Sigmoid colon (tissue), 7 donors: ENCODE results near the gene ZNF205. TPM values are rescaled to one million over a fixed set of nuclear protein-coding genes. Genes with fewer than 3 reads are reported as not detected.
"Not testable (repeated sequence)": the region's sequence is repeated elsewhere in the genome, so short reads cannot be mapped to it uniquely, and the experiment has no call there.

Experiments used
- DNase-seq: peaks from one replicate; pipeline ENCODE4 v3.0.0-alpha.2; 2019
- H3K27ac ChIP-seq, 4 donors: fragments of 200-600 bp; sonication (generic); one replicate each; pipeline ENCODE4 v1.5.1; 2016 to 2019; ENCODE audit warnings: mild to moderate bottlenecking in 1 of 4
- H3K27me3 ChIP-seq, 3 donors: fragments of 200-600 bp; sonication (generic); one replicate each; pipeline ENCODE4 v1.5.1; 2019; ENCODE audit warnings: mild to moderate bottlenecking in 1 of 3
- H3K36me3 ChIP-seq, 4 donors: fragments of 200-600 bp; sonication (generic); one replicate each; pipeline ENCODE4 v1.5.1; 2016 to 2019
- H3K4me1 ChIP-seq, 4 donors: fragments of 200-600 bp; sonication (generic); one replicate each; pipeline ENCODE4 v1.5.1; 2017 to 2019
- H3K4me3 ChIP-seq, 4 donors: fragments of 200-600 bp; sonication (generic); one replicate each; pipeline ENCODE4 v1.5.1; 2017 to 2019; ENCODE audit warnings: mild to moderate bottlenecking in 2 of 4, moderate library complexity in 1 of 4
- H3K9me3 ChIP-seq, 4 donors: fragments of 200-600 bp in 3 of 4; sonication (generic) in 3 of 4; one replicate each; pipeline versions ENCODE4 v1.5.1 to v1.6.1; 2013 to 2019
- EP300 ChIP-seq, 4 donors: sonication (generic); formaldehyde crosslinking; IDR thresholded peaks; one replicate each; pipeline ENCODE4 v1.6.1; 2017; ENCODE audit warnings: antibody characterized with exemption in 4 of 4
- POLR2A ChIP-seq, 2 donors: fragments of 450-650 bp; IDR thresholded peaks; one replicate each; pipeline ENCODE4 v1.6.1; 2016; ENCODE audit warnings: antibody characterized with exemption in 2 of 2, mild to moderate bottlenecking in 2 of 2, moderate library complexity in 2 of 2
- POLR2AphosphoS5 ChIP-seq, 4 donors: sonication (generic); formaldehyde crosslinking; IDR thresholded peaks; one replicate each; pipeline ENCODE4 v1.6.1; 2017; ENCODE audit warnings: antibody characterized with exemption in 4 of 4
- WGBS, 2 donors: extraction: QIAGEN DNeasy Blood & Tissue Kit; methylation state at CpG; one replicate each; pipeline ENCODE4 v1.1.7; 2013; 5-methylcytosine and 5-hydroxymethylcytosine counted together
- intact Hi-C: fragments of 100-400 bp; cut with DNase I; formaldehyde crosslinking; loops from one replicate; pipeline ENCODE4 v1.15.1; 2023
- polyA plus RNA-seq, 3 donors: library from polyadenylated mRNA; stranded (reverse); fragments of 200-250 nt; gene quantifications; one replicate each; pipeline ENCODE4 v1.2.3, GENCODE V29; 2013
- total RNA-seq, 4 donors: library from RNA; depleted of rRNA; stranded (reverse); fragments of >200 nt; gene quantifications; one replicate each; pipeline ENCODE4 v1.1.0, GENCODE V29; 2016
- TF ChIP-seq, protein P1 (sequence below), 4 experiments: fragments of 450-650 bp in 3 of 4; fragments of 200-600 bp in 1 of 4; IDR thresholded peaks; one replicate each; pipeline ENCODE4 v1.5.1; 2016 to 2019; ENCODE audit warnings: antibody characterized with exemption in 4 of 4, mild to moderate bottlenecking in 3 of 4, moderate library complexity in 2 of 4
- donor health status: healthy with polysubstance abuse.
- donor health status: Bipolar disorder and iron deficiency.
- donor health status: healthy.

The ZNF205 gene
- total and polyA plus RNA-seq, 7 donors: 6.6 to 17.5 (median 15.8) TPM

- Histone ChIP-seq H3K9me3 (no peaks in the 10 kb centered on the region), H3K4me3 (no peak overlapping the region), H3K36me3 (no peaks in the 10 kb centered on the region), H3K4me1 (peaks cover 0 to 19% (median 16%) of the 10 kb centered on the region in 4 donors), H3K27me3 (no peaks in the 10 kb centered on the region), H3K27ac (no peak overlapping the region)
- TF ChIP-seq POLR2A (IDR thresholded peaks at IDR 0.05) (no peak), EP300 (IDR thresholded peaks at IDR 0.05) (no peak)
- TF ChIP-seq, protein P1, sequence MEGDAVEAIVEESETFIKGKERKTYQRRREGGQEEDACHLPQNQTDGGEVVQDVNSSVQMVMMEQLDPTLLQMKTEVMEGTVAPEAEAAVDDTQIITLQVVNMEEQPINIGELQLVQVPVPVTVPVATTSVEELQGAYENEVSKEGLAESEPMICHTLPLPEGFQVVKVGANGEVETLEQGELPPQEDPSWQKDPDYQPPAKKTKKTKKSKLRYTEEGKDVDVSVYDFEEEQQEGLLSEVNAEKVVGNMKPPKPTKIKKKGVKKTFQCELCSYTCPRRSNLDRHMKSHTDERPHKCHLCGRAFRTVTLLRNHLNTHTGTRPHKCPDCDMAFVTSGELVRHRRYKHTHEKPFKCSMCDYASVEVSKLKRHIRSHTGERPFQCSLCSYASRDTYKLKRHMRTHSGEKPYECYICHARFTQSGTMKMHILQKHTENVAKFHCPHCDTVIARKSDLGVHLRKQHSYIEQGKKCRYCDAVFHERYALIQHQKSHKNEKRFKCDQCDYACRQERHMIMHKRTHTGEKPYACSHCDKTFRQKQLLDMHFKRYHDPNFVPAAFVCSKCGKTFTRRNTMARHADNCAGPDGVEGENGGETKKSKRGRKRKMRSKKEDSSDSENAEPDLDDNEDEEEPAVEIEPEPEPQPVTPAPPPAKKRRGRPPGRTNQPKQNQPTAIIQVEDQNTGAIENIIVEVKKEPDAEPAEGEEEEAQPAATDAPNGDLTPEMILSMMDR (IDR thresholded peaks at IDR 0.05): no peak
- DNase-seq: no peak
- intact Hi-C loops: no loop called here
- 51 to 60% methylated on average over 4 of the region's 4 CpGs for WGBS, 2 donors
These were observed 43.9 kb upstream of the ZNF205 start for GRCh38 chr16:3068487-3068886.

GRCh38 chr16:3069146-3069545 lies 43.2 kb upstream of the ZNF205 start:
- H3K36me3 ChIP-seq, H3K4me3 ChIP-seq, intact Hi-C loops, H3K27ac ChIP-seq, DNase-seq, H3K27me3 ChIP-seq, H3K9me3 ChIP-seq: not testable (repeated sequence)
- WGBS, 2 donors: 85 to 91% methylated on average over 10 of the region's 11 CpGs
- peaks cover 0 to 19% (median 16%) of the 10 kb centered on the region in 4 donors for H3K4me1 ChIP-seq

GRCh38 chr16:3070608-3071111 lies 41.7 kb upstream of the ZNF205 start:
- H3K4me3 ChIP-seq: no peak overlapping the region
- TF ChIP-seq EP300 (IDR thresholded peaks at IDR 0.05): no peak
- TF ChIP-seq POLR2AphosphoS5 (IDR thresholded peaks at IDR 0.05): no peak
- TF ChIP-seq, protein P1 (IDR thresholded peaks at IDR 0.05): no peak
- TF ChIP-seq POLR2A (IDR thresholded peaks at IDR 0.05): no peak
- H3K27me3 ChIP-seq: no peaks in the 10 kb centered on the region
- H3K4me1 ChIP-seq: peaks cover 0 to 8% (median 5%) of the 10 kb centered on the region in 4 donors
- H3K36me3 ChIP-seq: no peaks in the 10 kb centered on the region
- H3K9me3 ChIP-seq: no peaks in the 10 kb centered on the region
- DNase-seq: no peak
- intact Hi-C loops: no loop called here
- 90 to 92% methylated on average over 9 of the region's 9 CpGs for WGBS, 2 donors
- no peak overlapping the region for H3K27ac ChIP-seq

DNA sequence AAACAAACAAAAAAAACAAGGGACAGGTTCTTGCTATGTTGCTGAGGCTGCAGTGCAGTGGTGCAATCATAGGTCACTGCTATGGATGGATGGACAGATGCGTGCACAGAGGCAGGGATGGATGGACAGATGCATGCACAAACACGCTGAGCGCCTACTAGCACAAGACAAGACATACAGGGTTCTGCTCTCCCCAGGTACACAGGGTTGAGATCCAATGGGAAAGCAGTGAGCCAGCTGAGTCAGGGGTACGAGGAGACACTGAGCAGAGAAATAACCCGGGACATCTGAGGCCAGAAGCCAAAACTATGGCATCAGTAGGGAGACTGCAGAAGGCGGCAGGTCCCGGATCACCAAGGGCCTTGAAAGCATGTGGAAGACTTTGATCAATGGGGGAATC lies 40.7 kb upstream of the ZNF205 start:
- H3K4me1 ChIP-seq: no peaks in the 10 kb centered on the region
- no peak overlapping the region for H3K27ac ChIP-seq
- 86 to 88% methylated on average over 7 of the region's 7 CpGs for WGBS, 2 donors
- no peaks in the 10 kb centered on the region for H3K27me3 ChIP-seq
- H3K4me3 ChIP-seq: no peak overlapping the region
- DNase-seq: no peak
- H3K36me3 ChIP-seq: no peaks in the 10 kb centered on the region
- no peaks in the 10 kb centered on the region for H3K9me3 ChIP-seq
- intact Hi-C loops: no loop called here
- no peak for TF ChIP-seq EP300 (IDR thresholded peaks at IDR 0.05)
- no peak for TF ChIP-seq POLR2AphosphoS5 (IDR thresholded peaks at IDR 0.05)
- TF ChIP-seq, protein P1 (IDR thresholded peaks at IDR 0.05): no peak

- H3K27me3 ChIP-seq, intact Hi-C loops, H3K9me3 ChIP-seq, DNase-seq, H3K27ac ChIP-seq, H3K36me3 ChIP-seq, H3K4me3 ChIP-seq, H3K4me1 ChIP-seq: not testable (repeated sequence)
- WGBS, 2 donors: 8 to 29% methylated on average over 3 of the region's 4 CpGs
These were observed 40.2 kb upstream of the ZNF205 start for GRCh38 chr16:3072148-3072547.

DNA sequence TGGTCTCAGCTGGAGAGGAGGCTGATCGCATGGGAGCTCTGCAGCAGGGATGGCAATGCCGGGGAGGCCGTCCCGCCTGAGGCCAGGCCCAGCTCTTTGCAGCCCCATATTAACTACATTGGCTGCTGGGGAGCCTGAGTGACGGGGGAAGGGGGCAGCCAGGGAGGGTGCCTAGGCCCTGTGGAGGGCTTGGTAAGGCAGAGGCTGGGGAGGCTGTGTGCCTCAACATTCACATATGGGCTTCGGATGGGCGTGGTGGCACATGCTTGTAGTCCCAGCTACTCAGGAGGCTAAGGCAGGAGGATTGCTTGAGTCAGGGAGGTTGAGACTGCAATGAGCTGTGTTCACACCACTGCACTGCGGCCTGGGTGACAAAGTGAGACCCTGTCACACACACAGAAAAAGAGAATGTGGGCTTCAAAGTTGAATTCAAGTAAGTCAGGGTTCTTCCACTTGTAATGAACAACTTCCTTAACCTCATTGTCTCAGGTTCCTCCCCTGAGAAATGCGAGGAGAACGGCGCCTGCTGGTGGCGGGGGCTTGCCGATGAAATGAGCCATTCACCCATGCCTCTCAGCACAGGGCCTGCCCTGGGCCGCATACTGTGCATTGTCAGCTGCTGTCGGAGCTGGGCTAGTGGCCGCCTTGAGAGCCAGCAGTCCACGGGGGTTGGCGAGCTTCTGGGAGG lies 39.7 kb upstream of the ZNF205 start:
- H3K9me3 ChIP-seq, DNase-seq, H3K36me3 ChIP-seq, H3K27me3 ChIP-seq, intact Hi-C loops, H3K4me3 ChIP-seq, H3K4me1 ChIP-seq, H3K27ac ChIP-seq: not testable (repeated sequence)
- 57 to 66% methylated on average over 16 to 17 of the region's 18 CpGs for WGBS, 2 donors
